ENCODE results near the gene GRM3. TPM values are rescaled to one million over a fixed set of nuclear protein-coding genes. Genes with fewer than 3 reads are reported as not detected.
"Not testable (repeated sequence)": the region's sequence is repeated elsewhere in the genome, so short reads cannot be mapped to it uniquely, and the experiment has no call there.

The GRM3 gene
- total RNA-seq, result not detected

DNA sequence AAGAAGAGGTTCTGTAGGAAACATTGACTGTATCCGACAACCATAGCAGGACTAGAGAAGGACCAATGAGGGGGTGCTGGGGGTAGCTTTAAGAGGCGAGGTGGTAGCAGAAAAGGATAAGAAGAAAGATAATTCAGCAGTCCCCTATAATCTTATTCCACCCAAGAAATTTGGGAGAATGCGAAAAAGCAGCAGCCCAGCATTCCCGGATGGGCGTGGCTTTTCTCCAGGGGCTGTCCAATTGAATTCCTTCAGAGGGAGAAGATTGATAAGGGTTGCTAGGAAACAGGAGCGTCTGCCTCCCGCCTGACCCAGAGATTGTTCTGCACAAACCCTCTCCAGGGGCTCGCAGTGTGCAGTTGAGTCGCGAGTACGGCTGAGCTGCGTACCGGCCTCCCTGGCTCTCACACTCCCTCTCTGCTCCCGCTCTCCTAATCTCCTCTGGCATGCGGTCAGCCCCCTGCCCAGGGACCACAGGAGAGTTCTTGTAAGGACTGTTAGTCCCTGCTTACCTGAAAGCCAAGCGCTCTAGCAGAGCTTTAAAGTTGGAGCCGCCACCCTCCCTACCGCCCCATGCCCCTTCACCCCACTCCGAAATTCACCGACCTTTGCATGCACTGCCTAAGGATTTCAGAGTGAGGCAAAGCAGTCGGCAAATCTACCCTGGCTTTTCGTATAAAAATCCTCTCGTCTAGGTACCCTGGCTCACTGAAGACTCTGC lies at the start of gene GRM3:
GRM3 (plus strand) TSS at position 349 of the 721 bp plus-strand sequence. CDS start 121,237 bp downstream, outside the sequence.
- Mint-ChIP-seq H3K4me1 (ENCODE audit: low read depth) (no peaks in the 10 kb centered on the region), H3K4me3 (no peak within 1 kb of the TSS), H3K27me3 (peaks cover 14% of the 10 kb centered on the region), H3K36me3 (no peaks in the 10 kb centered on the region), H3K9me3 (no peaks in the 10 kb centered on the region), H3K27ac (no peak within 1 kb of the TSS)
- DNase-seq, result no peak
- intact Hi-C loops (cut with micrococcal nuclease), result no loop called here
- POLR2A ChIA-PET, result no interaction called here
- CTCF ChIA-PET, result no interaction called here

DNA sequence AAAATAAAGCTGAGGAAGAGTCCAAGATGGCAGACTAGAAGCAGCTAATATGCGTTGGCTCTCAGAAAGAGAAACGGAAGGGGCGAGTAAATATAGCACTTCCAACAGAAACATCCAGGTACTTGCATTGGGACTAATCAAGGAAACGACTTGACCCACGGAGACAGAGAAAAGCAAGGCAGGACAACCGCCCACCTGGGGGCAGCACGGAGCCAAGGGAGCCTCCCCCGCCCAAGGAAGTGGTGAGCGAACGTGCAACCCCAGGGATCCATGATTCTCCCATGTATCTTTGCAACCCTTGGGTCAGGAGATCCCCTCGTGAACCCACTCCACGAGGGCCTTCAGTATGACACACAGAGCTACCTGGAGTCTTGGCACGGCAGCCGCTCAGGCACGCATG lies 45.4 kb upstream of the GRM3 start:
- Mint-ChIP-seq H3K9me3 (no peaks in the 10 kb centered on the region), H3K27ac (no peak overlapping the region)

DNA sequence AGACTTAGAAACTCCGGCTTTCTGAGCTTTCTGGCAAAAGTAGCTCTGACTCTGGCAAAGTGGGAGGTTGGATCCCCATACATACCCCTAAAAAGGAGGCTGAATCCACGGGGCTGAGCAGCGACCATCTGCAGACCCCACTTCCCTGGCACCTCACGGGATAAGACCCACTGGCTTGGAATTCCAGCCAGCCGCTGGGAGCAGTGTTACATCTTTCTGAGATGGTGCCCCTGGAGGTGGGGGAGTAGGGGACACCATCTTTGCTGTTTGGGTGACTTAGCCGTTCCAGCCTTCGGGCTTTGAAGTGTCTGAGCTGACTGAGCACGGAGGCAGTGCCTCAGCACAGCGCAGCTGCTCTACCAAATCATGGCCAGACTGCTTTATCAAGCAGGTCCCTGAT lies 45.0 kb upstream of the GRM3 start:
- Mint-ChIP-seq H3K27me3 (no peaks in the 10 kb centered on the region), H3K9me3 (no peaks in the 10 kb centered on the region), H3K4me1 (ENCODE audit: low read depth) (no peaks in the 10 kb centered on the region), H3K4me3 (no peak overlapping the region), H3K27ac (no peak overlapping the region), H3K36me3 (no peaks in the 10 kb centered on the region)
- no peak for DNase-seq
- POLR2A ChIA-PET, result no interaction called here
- CTCF ChIA-PET, result no interaction called here
- intact Hi-C loops (cut with micrococcal nuclease), result no loop called here

More for the DNA sequence above, 45.4 kb upstream of the GRM3 start:
- ChIA-PET CTCF (no interaction called here), POLR2A (no interaction called here)
- intact Hi-C loops (cut with micrococcal nuclease), result no loop called here
- no peak for DNase-seq
- Mint-ChIP-seq H3K4me3 (no peak overlapping the region), H3K27me3 (no peaks in the 10 kb centered on the region), H3K36me3 (no peaks in the 10 kb centered on the region), H3K4me1 (ENCODE audit: low read depth) (no peaks in the 10 kb centered on the region)

DNA sequence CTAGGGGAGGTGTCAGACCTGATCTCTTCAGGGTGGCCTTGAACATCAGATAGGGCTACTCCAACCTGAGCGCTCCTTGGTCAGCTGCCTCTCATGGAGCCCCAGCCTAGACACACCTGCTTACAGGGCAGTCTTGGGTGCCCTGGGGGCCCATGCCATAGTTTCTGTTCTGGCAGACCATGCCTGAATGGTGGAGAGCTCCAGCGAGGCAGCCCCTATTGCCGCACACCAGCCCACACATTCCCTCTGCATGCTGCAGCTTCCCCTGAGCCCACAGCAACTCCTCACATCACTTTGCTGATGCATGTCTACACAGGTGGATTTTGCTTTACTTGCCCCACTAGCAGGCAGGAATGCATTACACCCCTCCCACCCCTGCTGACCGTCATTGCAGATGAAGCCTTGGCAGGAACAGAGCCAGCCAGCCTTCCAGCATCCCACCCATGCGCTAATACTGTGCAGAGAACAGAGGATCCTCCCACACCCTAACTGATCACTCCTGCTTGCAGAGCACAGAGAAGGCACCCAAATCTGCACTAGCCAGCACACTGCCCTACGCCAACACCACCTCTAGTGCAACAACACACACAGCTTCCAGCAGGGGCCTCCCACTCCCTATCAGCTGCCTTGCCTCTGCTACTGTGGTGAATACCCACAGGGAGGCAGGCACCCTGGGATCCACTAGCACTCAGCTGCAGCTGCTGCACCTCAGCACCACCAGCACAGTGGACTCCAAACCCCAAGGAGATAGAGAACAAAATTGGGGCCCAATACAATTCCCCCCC lies 43.0 kb upstream of the GRM3 start:
- Mint-ChIP-seq H3K4me1 (ENCODE audit: low read depth) (no peaks in the 10 kb centered on the region), H3K36me3 (no peaks in the 10 kb centered on the region), H3K9me3 (no peaks in the 10 kb centered on the region), H3K27ac (no peak overlapping the region), H3K4me3 (no peak overlapping the region), H3K27me3 (no peaks in the 10 kb centered on the region)
- DNase-seq, result no peak
- POLR2A ChIA-PET, result no interaction called here
- intact Hi-C loops (cut with micrococcal nuclease), result no loop called here
- CTCF ChIA-PET, result no interaction called here

DNA sequence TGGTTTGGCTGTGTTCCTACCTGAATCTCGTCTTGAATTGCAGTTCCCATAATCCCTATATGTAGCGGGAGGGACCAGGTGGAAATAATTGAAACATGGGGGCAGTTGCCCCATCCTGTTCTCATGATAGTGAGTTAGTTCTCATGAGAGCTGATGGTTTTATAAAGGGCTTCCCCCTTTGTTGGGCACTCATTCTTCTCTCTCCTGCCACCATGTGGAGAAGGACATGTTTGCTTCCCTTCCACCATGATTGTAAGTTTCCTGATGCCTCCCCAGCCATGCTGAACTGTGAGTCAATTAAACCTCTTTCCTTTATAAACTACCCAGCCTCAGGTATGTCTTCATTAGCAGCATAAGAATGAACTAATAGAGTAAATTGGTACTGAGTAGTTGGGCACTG lies 28.0 kb upstream of the GRM3 start:
- H3K9me3 Mint-ChIP-seq, result peaks cover 27% of the 10 kb centered on the region
- DNase-seq; H3K27ac Mint-ChIP-seq; CTCF ChIA-PET; intact Hi-C loops (cut with micrococcal nuclease); H3K36me3 Mint-ChIP-seq; POLR2A ChIA-PET; H3K4me3 Mint-ChIP-seq; H3K4me1 Mint-ChIP-seq (ENCODE audit: low read depth); H3K27me3 Mint-ChIP-seq: not testable (repeated sequence)

DNA sequence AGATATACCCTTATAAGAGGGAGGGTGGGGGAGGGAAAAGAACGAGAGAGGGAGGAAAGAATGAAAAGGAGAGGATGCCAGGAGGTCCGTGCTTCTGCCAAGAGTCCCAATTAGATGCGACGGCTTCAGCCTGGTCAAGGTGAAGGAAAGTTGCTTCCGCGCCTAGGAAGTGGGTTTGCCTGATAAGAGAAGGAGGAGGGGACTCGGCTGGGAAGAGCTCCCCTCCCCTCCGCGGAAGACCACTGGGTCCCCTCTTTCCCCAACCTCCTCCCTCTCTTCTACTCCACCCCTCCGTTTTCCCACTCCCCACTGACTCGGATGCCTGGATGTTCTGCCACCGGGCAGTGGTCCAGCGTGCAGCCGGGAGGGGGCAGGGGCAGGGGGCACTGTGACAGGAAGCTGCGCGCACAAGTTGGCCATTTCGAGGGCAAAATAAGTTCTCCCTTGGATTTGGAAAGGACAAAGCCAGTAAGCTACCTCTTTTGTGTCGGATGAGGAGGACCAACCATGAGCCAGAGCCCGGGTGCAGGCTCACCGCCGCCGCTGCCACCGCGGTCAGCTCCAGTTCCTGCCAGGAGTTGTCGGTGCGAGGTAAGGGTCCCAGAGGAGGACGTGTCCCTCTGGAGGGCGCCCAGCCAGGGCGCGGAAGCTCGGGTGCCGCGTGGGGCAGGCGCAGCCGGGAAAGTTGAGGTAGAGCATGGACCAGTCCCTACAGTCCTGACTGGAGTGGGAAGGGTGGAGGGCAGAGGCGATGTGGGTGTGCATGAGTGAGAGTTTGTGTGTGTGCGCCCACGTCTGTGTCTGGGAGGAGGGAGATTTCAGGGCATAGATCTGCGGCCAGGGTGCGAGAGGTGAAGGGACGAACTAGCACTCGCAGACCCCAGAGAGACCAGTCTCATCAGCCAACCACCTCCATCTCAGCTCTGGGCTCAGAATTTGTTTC lies 844 bp downstream of the GRM3 start:
- no peaks in the 10 kb centered on the region for H3K9me3 Mint-ChIP-seq
- no peak overlapping the region for H3K4me3 Mint-ChIP-seq
- no peaks in the 10 kb centered on the region for H3K36me3 Mint-ChIP-seq
- ChIA-PET CTCF (no interaction called here), POLR2A (no interaction called here)
- no peaks in the 10 kb centered on the region for H3K4me1 Mint-ChIP-seq (ENCODE audit: low read depth)
- no peak for DNase-seq
- H3K27ac Mint-ChIP-seq, result no peak overlapping the region
- intact Hi-C loops (cut with micrococcal nuclease), result no loop called here
- H3K27me3 Mint-ChIP-seq, result peaks cover 14% of the 10 kb centered on the region

DNA sequence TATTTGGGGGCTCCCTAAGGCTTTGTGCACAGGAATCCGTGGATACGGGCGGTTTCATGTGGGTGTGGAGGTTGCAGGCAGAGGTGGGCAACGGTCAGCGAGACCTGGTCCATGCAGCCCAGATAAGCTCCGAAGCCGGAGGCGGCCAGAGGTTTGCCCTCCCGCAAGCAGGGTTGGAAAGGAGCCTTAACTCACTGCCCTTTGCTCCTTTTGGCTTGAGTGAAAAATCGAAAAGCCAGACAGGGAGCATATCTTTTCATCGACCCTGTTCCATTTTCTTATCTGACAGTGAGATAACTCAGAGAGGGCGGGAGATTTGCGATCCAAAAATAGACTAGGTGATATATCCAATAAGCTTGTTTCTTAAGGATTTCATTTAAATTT lies 1.5 kb downstream of the GRM3 start:
- no peaks in the 10 kb centered on the region for H3K4me1 Mint-ChIP-seq (ENCODE audit: low read depth)
- H3K4me3 Mint-ChIP-seq, result no peak overlapping the region
- H3K9me3 Mint-ChIP-seq, result no peaks in the 10 kb centered on the region
- ChIA-PET POLR2A (no interaction called here), CTCF (no interaction called here)
- intact Hi-C loops (cut with micrococcal nuclease), result no loop called here
- H3K27ac Mint-ChIP-seq, result no peak overlapping the region
- peaks cover 14% of the 10 kb centered on the region for H3K27me3 Mint-ChIP-seq
- no peaks in the 10 kb centered on the region for H3K36me3 Mint-ChIP-seq
- DNase-seq, result no peak

DNA sequence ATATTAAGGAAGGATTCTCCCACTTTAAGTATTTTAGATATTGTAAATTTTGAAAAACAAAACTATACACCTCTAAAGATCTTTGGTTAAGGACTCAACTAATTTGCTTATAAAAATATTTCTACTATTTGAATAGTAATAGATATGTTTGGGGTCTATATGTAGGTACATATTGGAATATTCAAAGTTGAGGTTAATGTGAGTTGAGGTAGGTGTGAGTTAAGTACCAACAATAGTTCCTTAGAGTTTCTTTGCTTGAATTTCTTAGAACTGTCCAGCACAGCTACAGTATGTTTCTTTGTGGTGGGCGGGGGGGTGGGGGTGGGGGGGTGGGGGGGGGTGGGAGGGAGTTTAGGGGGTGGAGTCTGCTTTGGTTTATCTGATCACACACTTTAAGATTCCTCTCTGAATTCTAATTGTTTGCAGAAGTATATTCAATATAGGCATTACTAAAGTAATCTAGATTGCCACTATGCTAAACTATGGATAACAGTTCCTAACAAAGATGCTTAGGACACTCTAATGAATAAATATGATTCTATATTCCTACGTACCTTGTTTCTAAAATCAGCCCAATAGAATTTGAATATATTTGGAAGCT lies 2.1 kb downstream of the GRM3 start:
- Mint-ChIP-seq H3K4me1 (ENCODE audit: low read depth) (no peaks in the 10 kb centered on the region), H3K27ac (no peak overlapping the region), H3K36me3 (no peaks in the 10 kb centered on the region), H3K9me3 (no peaks in the 10 kb centered on the region), H3K27me3 (peaks cover 14% of the 10 kb centered on the region), H3K4me3 (no peak overlapping the region)
- ChIA-PET POLR2A (no interaction called here), CTCF (no interaction called here)
- intact Hi-C loops (cut with micrococcal nuclease), result no loop called here
- DNase-seq, result no peak

DNA sequence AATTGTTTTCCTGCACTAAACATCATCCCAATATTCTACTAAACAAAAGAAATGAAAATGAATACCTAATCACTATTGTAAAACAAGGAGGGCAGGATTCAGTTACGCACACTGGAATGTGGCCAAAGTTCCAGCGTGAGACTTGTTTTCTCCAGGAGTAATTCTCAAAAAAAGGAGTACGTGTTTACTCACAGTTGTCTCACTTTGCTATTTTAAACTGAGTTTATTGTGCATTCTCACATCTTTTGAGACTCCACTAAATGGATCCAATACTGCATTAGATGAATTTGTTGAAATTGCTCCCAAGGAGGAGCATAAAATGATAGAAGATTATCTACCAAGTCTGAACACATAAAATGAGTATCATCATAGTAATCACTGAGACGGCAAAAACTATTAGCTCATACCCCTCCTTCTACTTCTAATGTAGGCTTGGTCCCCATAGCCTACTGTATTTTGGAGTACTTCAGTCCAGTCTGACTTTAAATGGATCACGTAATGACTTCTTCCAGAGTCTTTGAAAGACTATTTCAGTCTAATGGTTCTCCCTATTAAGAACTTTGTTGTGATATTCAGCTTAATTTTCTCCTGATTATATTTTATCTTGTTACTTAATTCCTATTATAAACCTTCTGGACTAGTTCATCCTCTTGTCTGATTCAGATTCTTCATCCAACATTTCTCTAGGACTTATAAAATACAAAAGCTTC lies 3.8 kb downstream of the GRM3 start:
- Mint-ChIP-seq H3K36me3 (no peaks in the 10 kb centered on the region), H3K27me3 (peaks cover 11% of the 10 kb centered on the region), H3K4me3 (no peak overlapping the region), H3K9me3 (no peaks in the 10 kb centered on the region), H3K27ac (no peak overlapping the region), H3K4me1 (ENCODE audit: low read depth) (no peaks in the 10 kb centered on the region)
- intact Hi-C loops (cut with micrococcal nuclease), result no loop called here
- DNase-seq, result no peak
- ChIA-PET CTCF (no interaction called here), POLR2A (no interaction called here)

DNA sequence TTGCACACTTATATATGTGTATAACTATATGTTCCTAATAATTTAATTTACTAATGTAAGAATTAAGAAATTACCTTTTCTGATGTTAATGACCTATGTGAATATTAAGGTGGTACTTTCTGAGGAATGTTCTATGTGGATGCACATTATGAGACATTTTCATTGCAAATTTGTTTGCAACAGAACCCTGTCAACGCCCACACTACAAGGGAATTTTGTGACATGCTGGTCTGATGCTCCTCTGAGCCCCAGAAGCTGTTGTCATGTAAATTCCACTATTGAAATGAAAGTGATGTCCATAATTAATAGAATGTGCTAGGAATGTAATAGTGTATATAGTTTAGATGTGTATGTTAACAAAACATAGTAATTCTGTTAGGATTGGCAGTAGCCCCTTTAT lies 4.5 kb downstream of the GRM3 start:
- Mint-ChIP-seq H3K36me3 (no peaks in the 10 kb centered on the region), H3K4me1 (ENCODE audit: low read depth) (no peaks in the 10 kb centered on the region), H3K27ac (no peak overlapping the region), H3K27me3 (peaks cover 11% of the 10 kb centered on the region), H3K4me3 (no peak overlapping the region), H3K9me3 (no peaks in the 10 kb centered on the region)
- no peak for DNase-seq
- intact Hi-C loops (cut with micrococcal nuclease), result no loop called here
- ChIA-PET POLR2A (no interaction called here), CTCF (no interaction called here)

DNA sequence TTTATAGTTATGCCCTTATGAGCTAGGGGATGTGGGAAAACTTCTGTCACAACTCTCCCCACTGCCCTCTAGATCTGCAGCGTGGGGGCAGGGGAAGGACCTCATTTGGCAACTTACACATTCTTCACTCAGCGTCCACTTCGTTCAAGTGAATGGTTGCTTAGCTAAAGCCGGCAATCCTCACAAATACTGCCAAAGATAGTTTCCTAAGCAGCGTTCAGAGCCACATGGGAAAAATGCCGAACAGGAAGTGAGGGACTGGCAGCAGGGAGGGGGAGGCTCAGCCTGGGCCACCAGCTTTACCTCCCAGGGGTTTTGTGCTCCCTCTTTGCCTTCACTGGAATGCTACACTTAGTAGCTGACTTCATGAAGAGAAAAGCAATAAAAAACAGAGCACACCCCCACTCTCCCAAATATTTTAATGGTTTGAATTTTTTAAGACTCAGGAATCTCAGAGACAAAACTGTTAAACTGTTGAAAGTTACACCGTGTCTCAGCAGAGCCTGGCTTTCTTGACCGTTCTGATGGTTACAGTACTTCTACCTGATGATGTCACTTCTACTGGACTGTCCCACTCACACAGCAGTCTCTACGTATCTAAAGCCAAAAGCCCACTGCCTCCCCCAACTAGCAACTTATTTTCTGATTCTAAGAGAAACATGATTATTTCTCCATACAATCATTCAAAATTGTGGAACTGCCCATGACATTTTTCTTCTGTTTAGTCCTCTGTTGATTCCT lies 10.4 kb downstream of the GRM3 start:
- POLR2A ChIA-PET, result no interaction called here
- CTCF ChIA-PET, result no interaction called here
- H3K36me3 Mint-ChIP-seq, result no peaks in the 10 kb centered on the region
- intact Hi-C loops (cut with micrococcal nuclease), result no loop called here
- no peak overlapping the region for H3K27ac Mint-ChIP-seq
- H3K4me1 Mint-ChIP-seq (ENCODE audit: low read depth), result no peaks in the 10 kb centered on the region
- no peaks in the 10 kb centered on the region for H3K27me3 Mint-ChIP-seq
- H3K4me3 Mint-ChIP-seq, result no peak overlapping the region
- H3K9me3 Mint-ChIP-seq, result no peaks in the 10 kb centered on the region
- no peak for DNase-seq

Measured in activated CD4-positive, alpha-beta memory T cell treated with anti-CD3 and anti-CD28 coated beads for 36 hours (primary cell).